Left lung (tissue), 14 donors: ENCODE measurements around the gene SORCS1. TPM values are rescaled to one million over a fixed set of nuclear protein-coding genes. Genes with fewer than 3 reads are reported as not detected.

Experiments used
- ATAC-seq: fragments of 200-7000 bp; cut with Tn5 transposase; one replicate; pipeline ENCODE4 v1.9.1; 2020; ENCODE audit warnings: moderate library complexity
- DNase-seq, 4 donors: peaks; one replicate each; pipeline ENCODE4 v3.0.0-alpha.2; 2013 to 2020
- H3K27ac ChIP-seq, 2 donors: fragments of 200-600 bp; sonication (generic) in 1 of 2; one replicate each; pipeline versions ENCODE4 v1.5.0 to v1.8.0; 2020 to 2021
- H3K27me3 ChIP-seq, 2 donors: fragments of 200-600 bp; sonication (generic) in 1 of 2; one replicate each; pipeline versions ENCODE4 v1.5.0 to v1.8.0; 2020 to 2021
- H3K36me3 ChIP-seq, 2 donors: fragments of 200-600 bp; sonication (generic) in 1 of 2; one replicate each; pipeline versions ENCODE4 v1.5.0 to v1.8.0; 2020 to 2021
- H3K4me1 ChIP-seq, 2 donors: fragments of 200-600 bp; one replicate each; pipeline ENCODE4 v1.8.0; 2021
- H3K4me3 ChIP-seq, 2 donors: fragments of 200-600 bp; sonication (generic) in 1 of 2; one replicate each; pipeline versions ENCODE4 v1.5.0 to v1.8.0; 2020 to 2021; ENCODE audit warnings: mild to moderate bottlenecking in 1 of 2
- H3K9me3 ChIP-seq, 2 donors: fragments of 200-600 bp; sonication (generic) in 1 of 2; one replicate each; pipeline versions ENCODE4 v1.5.0 to v1.8.0; 2020 to 2021
- CTCF ChIP-seq, 2 donors: fragments of 200-600 bp; sonication (generic) in 1 of 2; IDR thresholded peaks; one replicate each; pipeline versions ENCODE4 v1.5.0 to v1.8.0; 2021; ENCODE audit warnings: antibody characterized with exemption in 2 of 2
- intact Hi-C, 2 donors: fragments of 100-400 bp; cut with DNase I; formaldehyde crosslinking; loops; one replicate each; pipeline versions ENCODE4 v1.11.2 to v1.14.2; 2022
- long read RNA-seq, 12 donors: library from polyadenylated mRNA in 2 of 12; unstranded in 2 of 12; transcript quantifications; one replicate each; pipeline ENCODE4 v2.0.0 and lab custom pipeline, GENCODE V29; 2019 to 2026
- polyA plus RNA-seq, 6 donors: library from polyadenylated mRNA; unstranded; fragments of 120-200 nt; gene quantifications; one replicate each; pipeline ENCODE4 v1.2.1, GENCODE V29; 2013; ENCODE audit not compliant: insufficient read length in 6 of 6
- total RNA-seq, 2 donors: library from RNA; stranded (reverse); fragmentation: NEBNext Ultra II Directional; extraction: Animal tissue kit (Norgen Biotek cat#: 25700); gene quantifications; one replicate each; pipeline ENCODE4 v1.2.1, GENCODE V29; 2021
- donor health status: DM: no; HTN: yes; CAD: no.
- donor health status: DM: no; HTN: no; CAD: no.

SORCS1 gene
- under 1 TPM; 0.03 to 0.15 TPM for total RNA-seq
- polyA plus RNA-seq = under 1 TPM; 0.20 to 0.72 (median 0.29) TPM
- long read RNA-seq, donor 1 = 0 reads
- long read RNA-seq, donor 2 = 0 reads
- long read RNA-seq, donor 3 = 0 reads
- long read RNA-seq, donor 4 = 0 reads
- long read RNA-seq, donor 5 = 0 reads
- long read RNA-seq, donor 6 = 0 reads
- long read RNA-seq, donor 7 = 0 reads
- long read RNA-seq, donor 8 = 0 reads
- long read RNA-seq, donor 9 = 0 reads
- long read RNA-seq, donor 10 = 0 reads
- long read RNA-seq, donor 11 = 0 reads
- long read RNA-seq, donor 12 = 0 reads

GRCh38 chr10:107163881-107164861 lies at the start of gene SORCS1:
Gene SORCS1, minus strand, starts transcription at chr10:107164706.
- Histone ChIP-seq H3K9me3 (no peaks in the 10 kb centered on the region), H3K4me1 (no peaks in the 10 kb centered on the region), H3K36me3 (no peaks in the 10 kb centered on the region), H3K4me3 (peak within 1 kb of the TSS; percentile 5 to 17), H3K27ac (no peak within 1 kb of the TSS), H3K27me3 (peaks cover 33 to 77% of the 10 kb centered on the region in 2 donors)
- ATAC-seq = peak; percentile 86
- intact Hi-C loops = no loop called here
- peak in 3 of 4 donors; percentile 28 to 80 (median 44) for DNase-seq
- TF ChIP-seq CTCF (IDR thresholded peaks at IDR 0.05) = no peak

GRCh38 chr10:107214261-107214660 lies 49.8 kb upstream of the SORCS1 start:
- no peaks in the 10 kb centered on the region for H3K27me3 ChIP-seq
- H3K27ac ChIP-seq = no peak overlapping the region
- ATAC-seq = no peak
- intact Hi-C loops = no loop called here
- no peaks in the 10 kb centered on the region for H3K4me1 ChIP-seq
- H3K36me3 ChIP-seq = no peaks in the 10 kb centered on the region
- no peak for DNase-seq
- no peak overlapping the region for H3K4me3 ChIP-seq
- H3K9me3 ChIP-seq = peaks cover 0 to 2% of the 10 kb centered on the region in 2 donors
- TF ChIP-seq CTCF (IDR thresholded peaks at IDR 0.05) = no peak

- peak in 1 of 4 donors; percentile 59 for DNase-seq
- Histone ChIP-seq H3K27ac (no peak overlapping the region), H3K9me3 (peaks cover 0 to 2% of the 10 kb centered on the region in 2 donors), H3K4me3 (no peak overlapping the region), H3K4me1 (no peaks in the 10 kb centered on the region), H3K36me3 (no peaks in the 10 kb centered on the region), H3K27me3 (no peaks in the 10 kb centered on the region)
- intact Hi-C loops = no loop called here
- ATAC-seq = no peak
- no peak for TF ChIP-seq CTCF (IDR thresholded peaks at IDR 0.05)
Measured at GRCh38 chr10:107213861-107214260, 49.4 kb upstream of the SORCS1 start.

GRCh38 chr10:107206833-107207232 lies 42.3 kb upstream of the SORCS1 start:
- no peaks in the 10 kb centered on the region for H3K27me3 ChIP-seq
- no peak for TF ChIP-seq CTCF (IDR thresholded peaks at IDR 0.05)
- H3K4me3 ChIP-seq = no peak overlapping the region
- ATAC-seq (no peak), DNase-seq (no peak)
- H3K9me3 ChIP-seq = peaks cover 0 to 2% of the 10 kb centered on the region in 2 donors
- H3K36me3 ChIP-seq = no peaks in the 10 kb centered on the region
- intact Hi-C loops = no loop called here
- no peak overlapping the region for H3K27ac ChIP-seq
- H3K4me1 ChIP-seq = no peaks in the 10 kb centered on the region

GRCh38 chr10:107169516-107169915 lies 5.0 kb upstream of the SORCS1 start:
- no peak for DNase-seq
- Histone ChIP-seq H3K4me3 (no peak overlapping the region), H3K4me1 (no peaks in the 10 kb centered on the region), H3K9me3 (no peaks in the 10 kb centered on the region), H3K27me3 (peaks cover 15 to 43% of the 10 kb centered on the region in 2 donors), H3K27ac (no peak overlapping the region), H3K36me3 (no peaks in the 10 kb centered on the region)
- no peak for ATAC-seq
- intact Hi-C loops = no loop called here
- no peak for TF ChIP-seq CTCF (IDR thresholded peaks at IDR 0.05)
